Lung (tissue), 12 donors: ENCODE results near the gene MASTL. TPM values are rescaled to one million over a fixed set of nuclear protein-coding genes. Genes with fewer than 3 reads are reported as not detected.

Experiments used
- ATAC-seq: fragments of 200-7000 bp; cut with Tn5 transposase; one replicate; pipeline ENCODE4 v1.9.1; 2020; ENCODE audit warnings: moderate number of reproducible peaks; ENCODE audit not compliant: insufficient read depth, low FRiP score
- DNase-seq, 3 donors: peaks; one replicate each; pipeline ENCODE4 v3.0.0-alpha.2; 2013 to 2017
- H3K27ac ChIP-seq, 2 donors: one replicate each; pipeline ENCODE4 v1.5.1; 2013; ENCODE audit warnings: mild to moderate bottlenecking in 2 of 2, moderate library complexity in 2 of 2, control low read depth in 1 of 2, inconsistent platforms in 1 of 2, low read depth in 1 of 2, low read length in 1 of 2
- H3K27me3 ChIP-seq, 3 donors: one replicate each; pipeline ENCODE4 v1.5.1; 2013; ENCODE audit warnings: low read length in 2 of 3; ENCODE audit not compliant: control insufficient read depth in 3 of 3, insufficient read depth in 3 of 3
- H3K36me3 ChIP-seq, 4 donors: one replicate each; pipeline ENCODE4 v1.5.1; 2013; ENCODE audit warnings: low read length in 4 of 4, mild to moderate bottlenecking in 1 of 4, moderate library complexity in 1 of 4; ENCODE audit not compliant: control insufficient read depth in 4 of 4, insufficient read depth in 4 of 4
- H3K4me1 ChIP-seq, 5 donors: one replicate each; pipeline ENCODE4 v1.5.1; 2013; ENCODE audit warnings: low read length in 5 of 5, mild to moderate bottlenecking in 2 of 5, moderate library complexity in 1 of 5; ENCODE audit not compliant: control insufficient read depth in 5 of 5, insufficient read depth in 5 of 5
- H3K4me3 ChIP-seq: one replicate; pipeline ENCODE4 v1.5.1; 2013; ENCODE audit warnings: mild to moderate bottlenecking, control low read depth, moderate library complexity
- H3K9ac ChIP-seq, 2 donors: one replicate each; pipeline ENCODE4 v1.5.1; 2013; ENCODE audit warnings: low read length in 2 of 2, control low read depth in 1 of 2; ENCODE audit not compliant: insufficient read depth in 1 of 2
- H3K9me3 ChIP-seq, 4 donors: one replicate each; pipeline ENCODE4 v1.5.1; 2013; ENCODE audit warnings: low read length in 3 of 4, mild to moderate bottlenecking in 1 of 4, moderate library complexity in 1 of 4; ENCODE audit not compliant: control insufficient read depth in 4 of 4, insufficient read depth in 3 of 4
- WGBS, 2 donors: extraction: QIAGEN DNeasy Blood & Tissue Kit; methylation state at CpG; one replicate each; pipeline ENCODE4 v1.1.7; 2013; 5-methylcytosine and 5-hydroxymethylcytosine counted together
- polyA plus RNA-seq, 2 donors: library from polyadenylated mRNA; stranded (reverse); fragments of 200-250 nt; gene quantifications; one replicate each; pipeline ENCODE4 v1.2.1, GENCODE V29; 2013
- total RNA-seq, 2 donors: library from RNA; depleted of rRNA in 1 of 2; stranded (reverse); fragments of >200 nt in 1 of 2; gene quantifications; one replicate each; pipeline ENCODE4 v1.2.1, GENCODE V29; 2014 to 2021
- TF ChIP-seq, protein P1 (sequence below): IDR thresholded peaks from 2 replicates; pipeline ENCODE4 v1.5.1; 2012; ENCODE audit warnings: mild to moderate bottlenecking; ENCODE audit errors: control extremely low read depth, extremely low read depth
- donor health status: control.
- donor health status: control.
- donor health status: Bipolar disorder and iron deficiency.
- donor health status: healthy.
- donor health status: DM: yes; HTN: yes; CAD: no.

Gene MASTL
- total and polyA plus RNA-seq, 4 donors, result 4.5 to 12.2 (median 6.3) TPM

- DNase-seq (peak in 1 of 3 donors; percentile 4), ATAC-seq (no peak)
- H3K9me3 ChIP-seq, result no peaks in the 10 kb centered on the region
- H3K27ac ChIP-seq, result no peak overlapping the region
- TF ChIP-seq, protein P1, sequence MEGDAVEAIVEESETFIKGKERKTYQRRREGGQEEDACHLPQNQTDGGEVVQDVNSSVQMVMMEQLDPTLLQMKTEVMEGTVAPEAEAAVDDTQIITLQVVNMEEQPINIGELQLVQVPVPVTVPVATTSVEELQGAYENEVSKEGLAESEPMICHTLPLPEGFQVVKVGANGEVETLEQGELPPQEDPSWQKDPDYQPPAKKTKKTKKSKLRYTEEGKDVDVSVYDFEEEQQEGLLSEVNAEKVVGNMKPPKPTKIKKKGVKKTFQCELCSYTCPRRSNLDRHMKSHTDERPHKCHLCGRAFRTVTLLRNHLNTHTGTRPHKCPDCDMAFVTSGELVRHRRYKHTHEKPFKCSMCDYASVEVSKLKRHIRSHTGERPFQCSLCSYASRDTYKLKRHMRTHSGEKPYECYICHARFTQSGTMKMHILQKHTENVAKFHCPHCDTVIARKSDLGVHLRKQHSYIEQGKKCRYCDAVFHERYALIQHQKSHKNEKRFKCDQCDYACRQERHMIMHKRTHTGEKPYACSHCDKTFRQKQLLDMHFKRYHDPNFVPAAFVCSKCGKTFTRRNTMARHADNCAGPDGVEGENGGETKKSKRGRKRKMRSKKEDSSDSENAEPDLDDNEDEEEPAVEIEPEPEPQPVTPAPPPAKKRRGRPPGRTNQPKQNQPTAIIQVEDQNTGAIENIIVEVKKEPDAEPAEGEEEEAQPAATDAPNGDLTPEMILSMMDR, result no peak
- H3K4me3 ChIP-seq, result no peak overlapping the region
- H3K36me3 ChIP-seq, result peaks cover 4 to 14% (median 12%) of the 10 kb centered on the region in 4 donors
- WGBS, 2 donors, result 44 to 46% methylated on average over 2 of the region's 2 CpGs
- H3K4me1 ChIP-seq, result peaks cover 0 to 3% (median 0%) of the 10 kb centered on the region in 5 donors
- no peaks in the 10 kb centered on the region for H3K27me3 ChIP-seq
- no peak overlapping the region for H3K9ac ChIP-seq
Observed at GRCh38 chr10:27197980-27198620, 42.9 kb downstream of the MASTL start.

- Histone ChIP-seq H3K4me1 (peaks cover 0 to 1% (median 0%) of the 10 kb centered on the region in 5 donors), H3K27me3 (no peaks in the 10 kb centered on the region), H3K27ac (no peak overlapping the region), H3K9ac (no peak overlapping the region), H3K36me3 (peaks cover 14 to 37% (median 19%) of the 10 kb centered on the region in 4 donors), H3K4me3 (no peak overlapping the region), H3K9me3 (no peaks in the 10 kb centered on the region)
- TF ChIP-seq, protein P1, result no peak
- DNase-seq, result no peak
- no peak for ATAC-seq
- WGBS, 2 donors, result 92 to 97% methylated on average over 5 of the region's 5 CpGs
Observed at GRCh38 chr10:27203806-27204205, 48.7 kb downstream of the MASTL start.

- Histone ChIP-seq H3K27ac (no peak overlapping the region), H3K36me3 (peaks cover 15 to 47% (median 26%) of the 10 kb centered on the region in 4 donors), H3K4me3 (no peak overlapping the region), H3K9ac (no peak overlapping the region), H3K27me3 (no peaks in the 10 kb centered on the region), H3K4me1 (no peaks in the 10 kb centered on the region), H3K9me3 (no peaks in the 10 kb centered on the region)
- TF ChIP-seq, protein P1, result no peak
- 98% methylated on average over 2 of the region's 2 CpGs for WGBS, 2 donors
- no peak for DNase-seq
- ATAC-seq, result no peak
Observed at GRCh38 chr10:27207350-27207749, 52.2 kb downstream of the MASTL start.
